Endothelial cell (in vitro differentiated cells): Measurements from ENCODE around the gene CACNA1H. TPM values are rescaled to one million over a fixed set of nuclear protein-coding genes. Genes with fewer than 3 reads are reported as not detected.

ENCODE experiments used
- DNase-seq: peaks from one replicate; pipeline ENCODE4 v3.0.0; 2021; ENCODE audit warnings: low spot score
- H3K27ac Mint-ChIP-seq: one replicate; pipeline ENCODE4 v1.8.0; 2021; ENCODE audit warnings: mixed read lengths, inconsistent platforms; ENCODE audit not compliant: unreplicated experiment
- H3K27me3 Mint-ChIP-seq: one replicate; pipeline ENCODE4 v1.8.0; 2021; ENCODE audit warnings: mild to moderate bottlenecking, moderate library complexity, mixed read lengths, inconsistent platforms; ENCODE audit not compliant: unreplicated experiment
- H3K36me3 Mint-ChIP-seq: one replicate; pipeline ENCODE4 v1.8.0; 2021; ENCODE audit warnings: mild to moderate bottlenecking, low read depth, mixed read lengths, inconsistent platforms; ENCODE audit not compliant: unreplicated experiment
- H3K4me1 Mint-ChIP-seq: one replicate; pipeline ENCODE4 v1.8.0; 2021; ENCODE audit warnings: mild to moderate bottlenecking, mixed read lengths, inconsistent platforms; ENCODE audit not compliant: unreplicated experiment
- H3K4me3 Mint-ChIP-seq: one replicate; pipeline ENCODE4 v1.8.0; 2021; ENCODE audit warnings: mild to moderate bottlenecking, mixed read lengths, inconsistent platforms; ENCODE audit not compliant: unreplicated experiment
- H3K9me3 Mint-ChIP-seq: one replicate; pipeline ENCODE4 v1.8.0; 2021; ENCODE audit warnings: mixed read lengths, inconsistent platforms; ENCODE audit not compliant: unreplicated experiment
- total RNA-seq: library from RNA; stranded (reverse); fragmentation: NEBNext Ultra II Directional; extraction: Animal tissue kit (Norgen Biotek cat#: 25700); gene quantifications from one replicate; pipeline ENCODE4 v1.2.1, GENCODE V29; 2021; ENCODE audit not compliant: unreplicated experiment
- TF ChIP-seq, protein P1 (sequence below): fragments of 200-600 bp; sonication (generic); IDR thresholded peaks from one replicate; pipeline ENCODE4 v1.5.0; 2021; ENCODE audit warnings: antibody characterized with exemption; ENCODE audit not compliant: unreplicated experiment

Gene CACNA1H
- total RNA-seq, 1 donor from 2014 or later: 3.4 TPM

DNA sequence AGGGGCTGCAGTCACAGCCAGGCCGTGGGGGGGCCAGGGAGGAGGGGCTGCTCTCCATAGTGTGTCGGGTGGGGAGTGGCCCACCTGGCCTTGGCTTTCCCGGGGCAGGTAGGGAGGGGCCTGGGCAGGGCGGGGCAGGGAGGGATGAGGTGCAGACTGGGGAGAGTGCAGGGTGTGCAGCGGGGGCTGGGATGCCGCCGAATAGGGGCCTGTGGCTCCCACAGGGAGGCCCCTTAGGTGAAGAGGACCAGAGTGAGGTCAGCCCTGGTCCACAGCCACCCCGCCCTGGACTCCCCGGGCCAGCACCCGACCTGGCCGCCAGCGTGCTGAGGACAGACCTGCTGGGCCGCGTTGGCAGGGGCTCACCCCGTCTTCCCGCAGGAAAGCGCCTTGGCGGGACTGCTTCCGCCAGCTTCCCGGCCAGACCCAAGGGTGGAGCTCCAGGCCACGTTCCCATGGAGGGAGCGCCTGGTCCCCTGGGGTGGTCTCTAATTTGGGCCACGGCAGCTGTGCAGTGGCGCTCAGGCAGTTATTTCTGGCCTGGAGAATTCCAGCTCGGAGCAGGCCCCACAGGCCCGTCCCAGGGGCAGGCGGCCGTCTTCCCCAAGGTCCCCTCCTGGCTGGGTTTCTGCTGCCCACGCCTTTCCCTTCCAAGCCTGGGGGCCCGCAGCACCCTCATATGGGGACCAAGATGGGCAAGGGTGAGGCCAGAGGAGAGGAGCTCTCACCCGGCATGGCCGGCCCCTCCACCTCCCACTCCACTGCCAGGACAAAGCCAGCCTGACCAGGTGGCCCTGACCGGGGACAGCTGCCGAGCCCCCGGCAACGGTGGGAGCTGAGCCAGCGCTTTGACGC is 27.9 kb downstream of the CACNA1H start:
- no peaks in the 10 kb centered on the region for H3K4me1 Mint-ChIP-seq
- no peaks in the 10 kb centered on the region for H3K36me3 Mint-ChIP-seq
- TF ChIP-seq, protein P1, sequence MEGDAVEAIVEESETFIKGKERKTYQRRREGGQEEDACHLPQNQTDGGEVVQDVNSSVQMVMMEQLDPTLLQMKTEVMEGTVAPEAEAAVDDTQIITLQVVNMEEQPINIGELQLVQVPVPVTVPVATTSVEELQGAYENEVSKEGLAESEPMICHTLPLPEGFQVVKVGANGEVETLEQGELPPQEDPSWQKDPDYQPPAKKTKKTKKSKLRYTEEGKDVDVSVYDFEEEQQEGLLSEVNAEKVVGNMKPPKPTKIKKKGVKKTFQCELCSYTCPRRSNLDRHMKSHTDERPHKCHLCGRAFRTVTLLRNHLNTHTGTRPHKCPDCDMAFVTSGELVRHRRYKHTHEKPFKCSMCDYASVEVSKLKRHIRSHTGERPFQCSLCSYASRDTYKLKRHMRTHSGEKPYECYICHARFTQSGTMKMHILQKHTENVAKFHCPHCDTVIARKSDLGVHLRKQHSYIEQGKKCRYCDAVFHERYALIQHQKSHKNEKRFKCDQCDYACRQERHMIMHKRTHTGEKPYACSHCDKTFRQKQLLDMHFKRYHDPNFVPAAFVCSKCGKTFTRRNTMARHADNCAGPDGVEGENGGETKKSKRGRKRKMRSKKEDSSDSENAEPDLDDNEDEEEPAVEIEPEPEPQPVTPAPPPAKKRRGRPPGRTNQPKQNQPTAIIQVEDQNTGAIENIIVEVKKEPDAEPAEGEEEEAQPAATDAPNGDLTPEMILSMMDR: no peak
- no peak overlapping the region for H3K4me3 Mint-ChIP-seq
- H3K27me3 Mint-ChIP-seq: no peaks in the 10 kb centered on the region
- DNase-seq: no peak
- H3K27ac Mint-ChIP-seq: no peak overlapping the region
- no peaks in the 10 kb centered on the region for H3K9me3 Mint-ChIP-seq

- Mint-ChIP-seq H3K9me3 (no peaks in the 10 kb centered on the region), H3K4me1 (no peaks in the 10 kb centered on the region), H3K36me3 (no peaks in the 10 kb centered on the region), H3K27ac (no peak overlapping the region), H3K4me3 (no peak overlapping the region), H3K27me3 (no peaks in the 10 kb centered on the region)
- TF ChIP-seq, protein P1: no peak
- DNase-seq: no peak
Measured at GRCh38 chr16:1181404-1182315, 28.8 kb downstream of the CACNA1H start.

- DNase-seq: no peak
- no peaks in the 10 kb centered on the region for H3K27me3 Mint-ChIP-seq
- H3K27ac Mint-ChIP-seq: no peak overlapping the region
- no peaks in the 10 kb centered on the region for H3K36me3 Mint-ChIP-seq
- no peaks in the 10 kb centered on the region for H3K4me1 Mint-ChIP-seq
- H3K9me3 Mint-ChIP-seq: no peaks in the 10 kb centered on the region
- no peak overlapping the region for H3K4me3 Mint-ChIP-seq
- TF ChIP-seq, protein P1: no peak
Measured at GRCh38 chr16:1182316-1182671, 29.4 kb downstream of the CACNA1H start.

DNA sequence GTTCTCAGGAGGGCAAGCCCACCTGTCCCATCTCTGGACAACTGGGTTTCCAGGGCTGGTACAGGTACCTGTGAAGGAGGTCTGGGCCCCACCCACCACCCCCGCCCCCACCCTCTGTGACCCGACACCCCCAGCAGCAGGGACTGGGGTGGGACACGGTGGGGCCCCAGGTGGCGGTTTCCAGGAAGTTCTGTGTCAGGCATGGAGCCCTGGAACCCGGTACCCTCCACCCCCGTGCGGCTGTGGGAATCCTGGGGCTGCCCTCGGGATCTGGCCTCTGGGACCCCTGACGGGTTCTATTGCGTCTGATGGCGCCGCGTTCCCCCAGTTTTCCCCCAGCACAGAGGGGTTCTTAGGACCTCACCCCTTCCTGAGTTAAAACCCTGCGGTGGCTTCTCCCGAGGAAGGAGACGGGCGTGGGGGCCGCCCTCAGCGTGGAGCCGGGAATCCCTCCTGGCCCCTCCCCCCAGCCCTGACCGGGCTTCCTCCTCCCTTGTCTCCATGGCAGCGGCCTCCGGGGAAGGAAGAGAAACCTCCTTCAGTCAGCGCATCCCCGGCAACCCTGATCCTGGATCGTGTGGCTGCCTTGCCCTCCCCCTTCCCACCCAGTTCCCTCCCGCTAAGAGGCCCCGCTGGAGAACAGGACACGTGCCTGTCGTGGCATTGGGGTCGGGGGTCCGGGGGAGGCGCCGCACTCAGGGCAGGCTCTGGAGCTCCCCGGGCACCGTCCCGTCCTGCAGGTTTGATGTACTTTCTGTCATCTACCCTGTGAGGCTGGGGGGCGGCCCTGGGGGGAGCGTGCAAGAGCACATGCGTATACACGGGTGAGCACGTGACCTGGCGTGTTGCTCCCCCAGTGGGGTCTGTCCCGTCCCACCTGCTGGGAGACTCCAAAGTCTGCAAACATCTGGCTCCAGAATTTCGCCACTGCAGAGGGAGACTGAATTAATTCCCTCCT is 30.3 kb downstream of the CACNA1H start:
- H3K4me3 Mint-ChIP-seq: no peak overlapping the region
- H3K36me3 Mint-ChIP-seq: no peaks in the 10 kb centered on the region
- H3K4me1 Mint-ChIP-seq: no peaks in the 10 kb centered on the region
- DNase-seq: peak; percentile 47
- H3K27me3 Mint-ChIP-seq: peaks cover 3% of the 10 kb centered on the region
- no peaks in the 10 kb centered on the region for H3K9me3 Mint-ChIP-seq
- no peak overlapping the region for H3K27ac Mint-ChIP-seq
- TF ChIP-seq, protein P1: no peak
